ENCODE data around the gene PARP15.

- TF ChIP-seq, protein P1, sequence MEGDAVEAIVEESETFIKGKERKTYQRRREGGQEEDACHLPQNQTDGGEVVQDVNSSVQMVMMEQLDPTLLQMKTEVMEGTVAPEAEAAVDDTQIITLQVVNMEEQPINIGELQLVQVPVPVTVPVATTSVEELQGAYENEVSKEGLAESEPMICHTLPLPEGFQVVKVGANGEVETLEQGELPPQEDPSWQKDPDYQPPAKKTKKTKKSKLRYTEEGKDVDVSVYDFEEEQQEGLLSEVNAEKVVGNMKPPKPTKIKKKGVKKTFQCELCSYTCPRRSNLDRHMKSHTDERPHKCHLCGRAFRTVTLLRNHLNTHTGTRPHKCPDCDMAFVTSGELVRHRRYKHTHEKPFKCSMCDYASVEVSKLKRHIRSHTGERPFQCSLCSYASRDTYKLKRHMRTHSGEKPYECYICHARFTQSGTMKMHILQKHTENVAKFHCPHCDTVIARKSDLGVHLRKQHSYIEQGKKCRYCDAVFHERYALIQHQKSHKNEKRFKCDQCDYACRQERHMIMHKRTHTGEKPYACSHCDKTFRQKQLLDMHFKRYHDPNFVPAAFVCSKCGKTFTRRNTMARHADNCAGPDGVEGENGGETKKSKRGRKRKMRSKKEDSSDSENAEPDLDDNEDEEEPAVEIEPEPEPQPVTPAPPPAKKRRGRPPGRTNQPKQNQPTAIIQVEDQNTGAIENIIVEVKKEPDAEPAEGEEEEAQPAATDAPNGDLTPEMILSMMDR (IDR thresholded peaks at IDR 0.05) = no peak; the same call in 1 of the 2 replicates
- TF ChIP-seq TEAD4 (CRISPR knock-in tag; IDR thresholded peaks at IDR 0.05) (no peak), ZNF121 (CRISPR knock-in tag; IDR thresholded peaks at IDR 0.05) (no peak), ZNF317 (CRISPR knock-in tag; IDR thresholded peaks at IDR 0.05; ENCODE audit: borderline replicate concordance, low read depth) (no peak)
These were observed 83.0 kb downstream of the PARP15 start for GRCh38 chr3:122660297-122660974.

All from WTC11 (cell line).